Measurements from ENCODE around the gene BTBD8.
A peak's percentile ranks its signal among the peaks of the same experiment; 100 is the strongest.
"Not testable (repeated sequence)": the region's sequence is repeated elsewhere in the genome, so short reads cannot be mapped to it uniquely, and the experiment has no call there.

BTBD8 gene

DNA sequence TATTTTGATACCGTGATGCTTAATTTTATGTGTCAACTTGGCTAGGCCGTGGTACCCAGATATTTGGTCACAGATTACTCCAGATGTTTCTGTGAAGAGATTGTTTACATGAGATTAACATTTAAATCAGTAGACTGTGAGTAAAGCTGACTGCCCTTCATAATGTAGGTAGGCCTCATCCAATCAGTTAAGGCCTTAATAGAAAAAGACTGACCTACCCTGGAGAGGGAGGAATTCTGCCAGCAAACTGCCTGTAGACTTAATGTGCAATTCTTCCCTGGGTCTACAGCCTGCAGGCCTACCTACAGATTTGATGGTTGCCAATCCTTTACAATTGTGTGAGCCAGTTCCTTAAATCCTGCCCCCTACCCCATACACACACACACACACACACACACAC is 9.3 kb upstream of the BTBD8 start:
- TF ChIP-seq, protein P1, sequence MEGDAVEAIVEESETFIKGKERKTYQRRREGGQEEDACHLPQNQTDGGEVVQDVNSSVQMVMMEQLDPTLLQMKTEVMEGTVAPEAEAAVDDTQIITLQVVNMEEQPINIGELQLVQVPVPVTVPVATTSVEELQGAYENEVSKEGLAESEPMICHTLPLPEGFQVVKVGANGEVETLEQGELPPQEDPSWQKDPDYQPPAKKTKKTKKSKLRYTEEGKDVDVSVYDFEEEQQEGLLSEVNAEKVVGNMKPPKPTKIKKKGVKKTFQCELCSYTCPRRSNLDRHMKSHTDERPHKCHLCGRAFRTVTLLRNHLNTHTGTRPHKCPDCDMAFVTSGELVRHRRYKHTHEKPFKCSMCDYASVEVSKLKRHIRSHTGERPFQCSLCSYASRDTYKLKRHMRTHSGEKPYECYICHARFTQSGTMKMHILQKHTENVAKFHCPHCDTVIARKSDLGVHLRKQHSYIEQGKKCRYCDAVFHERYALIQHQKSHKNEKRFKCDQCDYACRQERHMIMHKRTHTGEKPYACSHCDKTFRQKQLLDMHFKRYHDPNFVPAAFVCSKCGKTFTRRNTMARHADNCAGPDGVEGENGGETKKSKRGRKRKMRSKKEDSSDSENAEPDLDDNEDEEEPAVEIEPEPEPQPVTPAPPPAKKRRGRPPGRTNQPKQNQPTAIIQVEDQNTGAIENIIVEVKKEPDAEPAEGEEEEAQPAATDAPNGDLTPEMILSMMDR (IDR thresholded peaks at IDR 0.05; ENCODE audit: insufficient read depth, low read length, missing control alignments) = no peak
- no peak for DNase-seq (ENCODE audit: low read depth, low spot score)
- ChIA-PET CTCF (no interaction called here), POLR2A (no interaction called here)
- H3K4me3 ChIP-seq (ENCODE audit: low read depth, low read length) = no peak overlapping the region

DNA sequence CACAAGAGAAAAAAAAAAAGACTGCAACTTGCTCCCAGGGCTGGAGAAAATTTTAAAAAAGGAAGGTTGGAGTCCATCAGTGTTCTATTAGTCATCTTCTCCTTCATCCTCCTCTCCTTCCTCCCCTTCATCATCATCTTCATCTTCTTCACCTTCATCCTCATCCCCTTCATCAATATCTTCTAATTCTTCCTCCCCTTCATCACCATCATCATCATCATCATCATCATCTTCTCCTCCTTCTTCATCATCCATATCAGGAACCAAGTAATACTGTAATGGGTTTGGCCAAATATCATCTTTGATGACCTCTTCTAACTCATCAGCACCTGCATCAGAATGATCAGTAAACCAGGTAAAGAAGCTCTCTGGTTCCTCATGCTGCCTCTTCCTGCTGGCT is 5.7 kb upstream of the BTBD8 start:
- POLR2A ChIA-PET; CTCF ChIA-PET; H3K4me3 ChIP-seq (ENCODE audit: low read depth, low read length); DNase-seq (ENCODE audit: low read depth, low spot score): not testable (repeated sequence)

DNA sequence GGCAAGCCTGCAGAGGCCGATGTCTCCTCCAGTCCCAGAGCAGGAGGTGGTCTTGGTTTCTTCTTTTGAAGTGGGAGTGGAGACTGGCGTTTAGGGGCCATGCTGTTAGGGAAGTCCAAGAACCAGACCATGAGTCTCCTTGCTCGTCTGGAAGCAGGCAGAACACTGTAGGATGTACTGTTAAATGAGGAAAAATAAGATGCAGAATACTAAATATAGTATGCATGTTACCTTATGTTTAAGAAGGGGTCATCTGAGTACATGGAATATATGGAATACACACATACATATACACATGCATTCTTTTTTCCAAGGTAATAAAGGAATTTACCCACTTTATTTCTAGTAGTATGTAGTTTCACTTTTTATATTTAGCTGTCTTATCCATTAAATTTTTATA is 4.8 kb upstream of the BTBD8 start, which contains the start of gene SETSIP:
Gene SETSIP (minus strand): TSS at position 101 of the 400 bp plus-strand sequence. CDS start 0 bp downstream, at position 101.
- ChIA-PET CTCF (interaction anchor here (1.0 kb wide), 1 partner anchor 216 kb away, joined by 3 read pairs; no protein-coding TSS in a partner anchor), POLR2A (no interaction called here)
- DNase-seq (ENCODE audit: low read depth, low spot score) = no peak
- TF ChIP-seq, protein P1 (IDR thresholded peaks at IDR 0.05; ENCODE audit: insufficient read depth, low read length, missing control alignments) = no peak
- no peak within 1 kb of the TSS for H3K4me3 ChIP-seq (ENCODE audit: low read depth, low read length)

DNA sequence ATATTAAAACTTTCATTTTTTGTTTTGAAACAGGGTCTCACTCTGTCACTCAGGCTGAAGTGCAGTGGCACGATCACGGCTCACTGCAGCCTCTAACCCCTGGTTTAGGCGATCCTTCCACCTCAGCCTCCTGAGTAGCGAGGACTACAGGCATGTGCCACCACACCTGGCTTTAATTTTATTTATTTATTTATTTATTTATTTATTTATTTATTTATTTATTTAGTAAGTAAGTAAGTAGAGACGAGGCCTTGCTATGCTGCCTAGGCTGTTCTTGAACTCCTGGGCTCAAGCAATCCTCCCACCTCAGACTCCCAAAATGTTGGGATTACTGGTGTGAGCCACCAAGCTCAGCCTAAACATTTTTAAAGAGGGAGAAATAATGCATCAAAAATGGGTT is 3.8 kb upstream of the BTBD8 start:
- H3K4me3 ChIP-seq (ENCODE audit: low read depth, low read length) = no peak overlapping the region
- ChIA-PET POLR2A (no interaction called here), CTCF (interaction anchor here (1.0 kb wide), 1 partner anchor 215 kb away, joined by 3 read pairs; no protein-coding TSS in a partner anchor)
- no peak for DNase-seq (ENCODE audit: low read depth, low spot score)
- TF ChIP-seq, protein P1 (IDR thresholded peaks at IDR 0.05; ENCODE audit: insufficient read depth, low read length, missing control alignments) = no peak

DNA sequence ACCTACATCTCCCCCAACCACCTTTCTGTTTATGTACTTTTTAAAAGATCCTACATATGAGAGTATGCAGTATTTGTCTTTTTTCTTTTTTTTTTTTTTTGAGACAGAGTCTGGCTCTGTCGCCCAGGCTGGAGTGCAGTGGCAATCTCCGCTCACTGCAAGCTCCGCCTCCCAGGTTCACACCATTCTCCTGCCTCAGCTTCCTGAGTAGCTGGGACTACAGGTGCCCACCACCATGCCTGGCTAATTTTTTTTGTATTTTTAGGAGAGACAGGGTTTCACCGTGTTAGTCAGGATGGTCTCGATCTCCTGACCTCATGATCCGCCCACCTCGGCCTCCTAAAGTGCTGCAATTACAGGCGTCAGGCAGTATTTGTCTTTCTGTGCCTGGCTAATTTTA is 2.1 kb upstream of the BTBD8 start:
- POLR2A ChIA-PET; DNase-seq (ENCODE audit: low read depth, low spot score); H3K4me3 ChIP-seq (ENCODE audit: low read depth, low read length): not testable (repeated sequence)
- CTCF ChIA-PET = interaction anchor here (1.7 kb wide), 1 partner anchor 565 kb away, joined by 4 read pairs; no protein-coding TSS in a partner anchor

DNA sequence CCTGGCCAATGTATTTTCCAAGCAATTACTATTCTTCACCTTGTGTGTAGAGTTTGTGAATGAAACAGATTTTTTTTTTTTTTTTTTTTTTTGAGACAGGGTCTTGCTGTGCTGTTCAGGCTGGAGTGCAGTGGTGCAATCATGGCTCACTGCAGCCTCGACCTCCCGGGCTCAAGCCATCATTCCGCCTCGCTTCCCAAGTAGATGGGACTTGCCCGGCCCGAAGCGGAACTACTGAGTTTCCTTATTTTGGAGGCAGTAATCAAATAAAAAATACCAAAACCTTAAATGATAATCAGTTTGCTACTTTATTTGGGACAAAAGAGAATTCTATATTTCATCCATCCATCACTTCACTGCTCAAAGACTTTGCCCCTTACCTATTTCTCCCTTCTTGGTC is 704 bp upstream of the BTBD8 start:
- no peak for DNase-seq (ENCODE audit: low read depth, low spot score)
- CTCF ChIA-PET = interaction anchor here (1.7 kb wide), 1 partner anchor 567 kb away, joined by 4 read pairs; no protein-coding TSS in a partner anchor
- TF ChIP-seq, protein P1 (IDR thresholded peaks at IDR 0.05; ENCODE audit: insufficient read depth, low read length, missing control alignments) = no peak
- H3K4me3 ChIP-seq (ENCODE audit: low read depth, low read length) = peak overlapping the region; percentile 79
- POLR2A ChIA-PET = interaction anchor here (0.6 kb wide), 1 partner anchor 872 kb away, joined by 3 read pairs; no protein-coding TSS in a partner anchor

DNA sequence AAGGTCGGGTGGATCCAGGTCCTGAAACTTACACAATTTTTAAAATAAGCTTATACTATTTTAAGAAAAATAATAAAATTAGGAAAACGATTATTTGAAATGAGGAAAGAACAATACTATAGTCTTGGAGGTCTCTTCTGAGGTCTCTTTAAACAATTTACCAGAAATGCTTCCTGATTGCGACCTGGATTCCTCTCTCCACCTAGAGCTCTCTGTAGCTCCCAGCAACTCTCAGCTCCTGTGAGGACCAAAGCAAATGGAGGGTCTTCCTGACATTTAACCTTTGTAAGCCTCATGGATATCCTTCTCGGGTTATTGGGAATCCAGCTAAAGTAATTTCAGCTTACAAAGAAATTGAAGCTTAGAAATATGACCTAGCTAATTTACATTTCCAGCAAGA is 886 bp downstream of the BTBD8 start:
- peak overlapping the region; percentile 79 for H3K4me3 ChIP-seq (ENCODE audit: low read depth, low read length)
- TF ChIP-seq, protein P1 (IDR thresholded peaks at IDR 0.05; ENCODE audit: insufficient read depth, low read length, missing control alignments) = no peak
- CTCF ChIA-PET = interaction anchor here (0.6 to 2.7 kb wide), 2 partner anchors 15 to 210 kb away, joined by 4 to 9 read pairs; no protein-coding TSS in a partner anchor
- no peak for DNase-seq (ENCODE audit: low read depth, low spot score)
- POLR2A ChIA-PET = no interaction called here
